Activated CD4-positive, alpha-beta T cell treated with anti-CD3 and anti-CD28 coated beads for 1 hour (primary cell): Measurements from ENCODE around the gene MTPN.
A peak's percentile ranks its signal among the peaks of the same experiment; 100 is the strongest.

ENCODE experiments used
- DNase-seq: peaks from one replicate; pipeline ENCODE4 v3.0.0-alpha.2; 2020

The MTPN gene

GRCh38 chr7:135980665-135981180 is 3.6 kb upstream of the MTPN start:
- DNase-seq, result peak; percentile 19

GRCh38 chr7:135980012-135980551 is 2.9 kb upstream of the MTPN start:
- DNase-seq, result no peak

GRCh38 chr7:135979471-135980011 is 2.4 kb upstream of the MTPN start:
- no peak for DNase-seq

- no peak for DNase-seq
Measured at GRCh38 chr7:135978624-135979023, 1.5 kb upstream of the MTPN start.

- no peak for DNase-seq
Measured at GRCh38 chr7:135977742-135978066, 545 bp upstream of the MTPN start.

GRCh38 chr7:135976312-135977006 is 700 bp downstream of the MTPN start:
- DNase-seq, result no peak

GRCh38 chr7:135975166-135975565 is 2.0 kb downstream of the MTPN start:
- DNase-seq, result no peak

GRCh38 chr7:135974667-135975066 is 2.5 kb downstream of the MTPN start:
- no peak for DNase-seq

GRCh38 chr7:135971366-135971725 is 5.8 kb downstream of the MTPN start:
- DNase-seq, result no peak

- DNase-seq, result no peak
Measured at GRCh38 chr7:135970682-135971365, 6.3 kb downstream of the MTPN start.

GRCh38 chr7:135970045-135970444 is 7.1 kb downstream of the MTPN start:
- no peak for DNase-seq

- no peak for DNase-seq
Measured at GRCh38 chr7:135966341-135967043, 10.7 kb downstream of the MTPN start.

- DNase-seq, result no peak
Measured at GRCh38 chr7:135965602-135966001, 11.6 kb downstream of the MTPN start.

- no peak for DNase-seq
Measured at GRCh38 chr7:135964791-135965190, 12.4 kb downstream of the MTPN start.

GRCh38 chr7:135964274-135964673 is 12.9 kb downstream of the MTPN start:
- DNase-seq, result no peak

GRCh38 chr7:135962802-135963201 is 14.4 kb downstream of the MTPN start:
- DNase-seq, result no peak

GRCh38 chr7:135960709-135961451 is 16.3 kb downstream of the MTPN start:
- no peak for DNase-seq

- no peak for DNase-seq
Measured at GRCh38 chr7:135959646-135960363, 17.4 kb downstream of the MTPN start.

- no peak for DNase-seq
Measured at GRCh38 chr7:135958173-135958572, 19.0 kb downstream of the MTPN start.

- no peak for DNase-seq
Measured at GRCh38 chr7:135957627-135958026, 19.5 kb downstream of the MTPN start.

- DNase-seq, result no peak
Measured at GRCh38 chr7:135956393-135956792, 20.8 kb downstream of the MTPN start.

- DNase-seq, result no peak
Measured at GRCh38 chr7:135950972-135951371, 26.2 kb downstream of the MTPN start.
